GM21786 (cell line): ENCODE data around the gene SH2D4B.

Experiments
- ATAC-seq: cut with Tn5 transposase; IDR thresholded peaks from one replicate; pipeline ENCODE4 v1.9.1; 2021; ENCODE audit not compliant: unreplicated experiment

SH2D4B gene

DNA sequence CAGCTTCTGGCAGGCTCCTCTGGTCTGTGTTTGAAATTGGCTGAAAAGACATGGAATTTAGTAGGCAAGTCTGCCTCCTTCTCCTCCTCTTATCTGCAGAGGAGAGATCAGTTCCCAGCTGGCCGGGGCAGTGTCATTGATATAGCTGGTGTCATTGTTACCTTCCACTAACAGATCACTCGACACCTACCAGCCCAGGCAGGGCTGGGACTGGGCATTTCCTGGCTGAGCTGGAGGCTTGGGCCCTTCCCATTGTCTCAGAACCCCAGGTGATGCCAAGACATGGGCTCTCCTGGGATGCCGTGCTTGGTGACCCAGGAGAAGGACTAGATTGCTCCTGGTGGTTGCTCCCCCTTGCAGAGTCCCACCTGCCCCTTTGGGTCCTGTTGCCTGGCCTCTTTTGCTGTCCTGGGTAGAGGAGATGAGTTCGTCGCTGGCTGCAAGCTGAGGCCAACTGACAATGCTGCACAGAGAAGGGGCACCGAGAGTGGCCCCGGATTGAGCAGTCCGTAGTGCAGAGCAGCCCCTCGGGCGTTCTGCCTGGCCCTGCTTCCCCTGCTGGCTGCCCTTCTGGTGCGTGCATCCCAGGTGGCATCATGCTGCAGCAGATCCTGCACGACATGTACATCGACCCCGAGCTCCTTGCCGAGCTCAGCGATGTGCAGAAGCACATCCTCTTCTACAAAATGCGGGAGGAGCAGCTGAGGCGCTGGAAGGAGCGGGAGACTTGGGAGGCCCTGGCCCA, at the start of gene SH2D4B:
Gene SH2D4B, plus strand, starts transcription at position 167 of the 745 bp plus-strand sequence. Its CDS starts 430 bp downstream, at position 597.
- no peak for ATAC-seq

DNA sequence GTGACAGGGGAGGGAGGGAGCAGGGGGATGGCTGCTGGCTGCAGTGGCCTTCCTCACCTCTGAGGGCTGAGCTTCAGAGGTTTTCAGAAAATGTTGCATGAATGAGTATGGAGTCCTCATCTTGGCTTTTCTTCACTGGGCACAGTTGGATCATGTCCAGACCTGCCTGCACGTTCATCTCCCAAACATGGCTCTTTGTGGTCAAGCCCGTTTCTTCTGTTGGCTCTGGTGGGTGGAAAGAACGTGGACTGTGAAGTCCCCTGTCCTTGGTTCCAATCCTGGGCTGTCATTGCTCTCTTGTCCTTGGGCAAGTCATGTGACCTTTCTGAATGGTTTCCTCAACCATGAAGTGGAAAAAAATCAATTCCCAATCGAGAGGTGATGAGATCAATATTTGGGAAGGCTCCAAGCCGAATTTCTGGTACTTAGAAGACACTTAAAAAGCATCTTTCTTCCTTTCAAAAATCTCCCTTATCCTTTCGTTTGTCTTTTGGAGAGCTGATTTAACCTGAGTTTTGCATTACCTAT, 49.1 kb upstream of the SH2D4B start:
- no peak for ATAC-seq

DNA sequence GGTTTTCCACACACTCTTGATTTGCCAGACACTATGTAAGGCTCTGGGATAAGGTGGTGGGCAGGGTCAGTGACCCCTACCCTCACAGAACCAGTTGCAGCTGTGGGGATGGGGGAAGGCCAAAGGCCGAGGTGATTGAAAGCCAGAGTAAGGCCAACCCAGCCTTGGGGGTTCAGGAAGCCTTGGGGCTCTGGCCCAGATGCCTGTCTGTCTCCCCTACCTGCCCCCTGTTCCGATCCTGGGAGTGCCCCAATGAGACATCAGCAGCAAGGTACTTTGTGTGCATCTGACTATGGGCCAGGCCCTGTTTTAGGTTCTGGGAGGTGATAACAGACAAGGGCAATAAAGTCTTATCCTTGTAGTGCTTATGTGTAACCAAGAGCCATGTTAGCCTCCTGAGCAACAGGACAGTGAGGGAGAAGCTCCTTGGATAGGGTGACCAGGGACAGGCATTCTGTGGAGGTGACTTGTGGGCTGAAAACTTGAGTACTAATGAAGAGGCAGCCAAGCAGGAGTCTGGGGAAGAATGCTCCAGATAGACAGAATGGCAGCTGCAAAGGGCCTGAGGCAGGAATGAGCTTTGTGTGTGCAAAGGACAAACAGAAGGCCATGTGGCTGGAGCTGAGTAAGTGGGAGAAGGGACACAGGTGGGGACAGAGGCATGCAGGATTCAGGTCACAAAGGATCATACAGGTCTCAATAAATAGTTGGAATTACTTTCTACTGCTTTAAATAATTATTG, 48.2 kb upstream of the SH2D4B start:
- ATAC-seq: no peak

DNA sequence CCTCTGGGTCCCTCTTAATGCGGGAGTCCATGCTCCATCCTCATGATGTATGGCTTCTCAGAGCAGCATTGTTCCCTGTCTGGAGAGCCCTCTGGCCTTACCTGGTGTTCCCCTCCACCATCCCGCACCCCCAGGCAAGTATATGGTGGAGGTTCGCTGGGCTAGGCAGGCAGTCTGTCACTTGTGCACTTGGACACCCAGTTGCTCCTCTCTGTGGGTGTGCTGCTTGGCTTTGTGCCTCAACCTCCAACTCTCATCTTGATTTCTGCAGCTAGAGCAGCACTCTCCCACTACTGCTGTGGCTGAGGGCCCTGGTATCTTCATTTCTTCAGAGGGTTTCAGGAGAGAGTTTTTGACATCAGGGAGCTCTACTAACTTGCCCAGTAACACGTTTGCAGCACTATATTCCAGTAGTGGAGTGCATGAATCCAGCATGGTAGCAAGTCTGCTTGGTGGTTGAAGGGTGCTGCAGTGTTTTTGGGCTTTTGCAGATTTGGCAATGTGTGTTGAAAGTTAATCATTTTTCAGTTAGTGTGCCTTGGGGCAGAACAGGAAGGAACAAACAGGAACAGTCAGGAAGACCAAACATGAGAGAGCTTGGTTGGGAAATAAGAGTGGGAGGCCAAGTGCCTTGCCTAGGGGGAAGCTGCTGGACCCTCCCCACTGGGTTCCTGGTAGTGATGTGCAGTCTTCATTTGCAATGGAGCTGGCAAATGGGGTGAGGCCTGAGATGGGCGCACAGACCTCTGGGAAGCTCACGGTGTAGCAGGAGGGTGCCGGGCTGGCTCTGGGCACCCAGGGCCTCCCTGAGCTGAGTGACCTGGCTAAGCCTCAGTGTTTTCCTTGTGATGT, 46.2 kb upstream of the SH2D4B start:
- no peak for ATAC-seq

DNA sequence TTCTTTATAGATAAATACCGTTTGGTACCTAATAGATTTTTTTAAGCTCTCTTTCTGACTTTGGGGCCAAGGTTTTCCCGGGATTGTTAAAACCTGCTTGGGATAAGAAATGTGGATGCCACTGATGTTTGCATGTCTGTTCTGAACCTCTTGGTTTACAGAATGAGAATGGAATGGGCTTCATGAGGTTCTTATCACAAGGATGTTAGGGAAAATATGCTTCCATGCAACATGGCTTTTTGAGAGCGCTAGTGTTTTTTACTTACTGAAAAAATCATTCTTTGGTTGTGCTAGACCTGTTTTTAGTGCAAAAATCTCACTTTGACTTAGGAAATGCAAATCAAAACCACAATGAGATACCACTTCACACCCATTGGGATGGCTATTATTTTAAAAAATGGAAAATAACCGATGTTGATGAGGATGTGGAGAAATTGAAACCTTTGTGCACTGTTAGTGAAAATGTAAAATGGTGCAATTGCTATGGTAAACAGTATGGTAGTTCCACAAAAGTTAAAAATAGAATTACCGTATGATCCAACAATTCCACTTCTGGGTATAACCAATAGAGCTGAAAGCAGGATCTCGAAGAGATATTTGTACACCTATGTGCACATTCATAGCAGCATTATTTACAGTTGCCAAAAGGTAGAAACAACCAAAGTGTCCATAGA, 44.7 kb upstream of the SH2D4B start:
- ATAC-seq: peak; percentile 21

DNA sequence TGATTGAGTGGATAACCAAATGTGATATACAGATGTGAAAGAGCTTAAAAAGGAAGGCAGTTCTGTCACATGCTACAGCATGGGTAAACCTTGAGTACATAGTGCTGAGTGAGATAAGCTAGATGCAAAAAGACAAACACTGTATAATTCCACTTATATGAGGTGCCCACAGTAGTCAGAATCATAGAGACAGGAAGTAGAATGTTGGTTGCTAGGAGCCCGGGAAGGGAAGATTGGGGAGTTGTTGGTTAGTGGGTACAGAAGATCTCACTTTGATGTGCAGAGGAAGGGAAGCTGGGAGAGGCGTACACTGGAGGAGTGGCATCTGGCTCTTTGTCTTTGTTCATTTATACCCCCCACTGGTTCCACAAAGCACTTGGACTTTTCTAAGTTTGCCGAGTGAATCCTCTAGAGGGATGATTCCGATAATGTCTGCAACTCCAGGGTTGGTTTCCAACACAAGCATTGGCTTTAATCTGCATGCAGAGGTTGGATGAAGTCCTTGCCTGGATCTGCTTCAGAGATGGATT, 44.1 kb upstream of the SH2D4B start:
- ATAC-seq: peak; percentile 56

DNA sequence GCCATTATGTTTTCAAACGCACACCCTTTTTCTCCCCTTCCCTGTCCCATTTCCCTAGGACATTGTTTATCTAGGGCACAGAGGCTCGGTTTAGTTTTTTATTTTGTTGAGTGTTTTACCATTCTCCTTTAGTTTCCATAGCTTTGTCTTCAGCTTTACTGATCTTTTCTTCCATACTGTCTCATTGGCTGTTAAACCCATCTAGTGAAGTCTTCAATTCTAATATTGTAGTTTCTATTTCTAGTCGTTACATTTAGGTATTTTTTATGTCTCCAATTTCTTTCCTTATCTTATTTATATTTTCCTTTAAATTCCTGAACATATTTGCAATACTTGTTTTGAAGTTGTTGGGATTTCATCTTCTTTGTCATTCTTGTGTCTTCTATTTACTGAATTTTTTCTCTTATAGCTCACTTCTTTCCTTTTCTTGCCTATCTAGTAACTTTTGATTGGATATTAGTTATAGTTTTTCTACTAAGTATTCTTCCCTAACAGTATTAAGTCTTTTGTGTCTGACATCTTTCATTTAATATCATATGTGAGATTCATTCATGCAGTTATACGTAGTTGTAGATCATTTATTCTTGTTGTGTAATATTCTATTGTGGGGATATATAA, 41.0 kb upstream of the SH2D4B start:
- no peak for ATAC-seq

DNA sequence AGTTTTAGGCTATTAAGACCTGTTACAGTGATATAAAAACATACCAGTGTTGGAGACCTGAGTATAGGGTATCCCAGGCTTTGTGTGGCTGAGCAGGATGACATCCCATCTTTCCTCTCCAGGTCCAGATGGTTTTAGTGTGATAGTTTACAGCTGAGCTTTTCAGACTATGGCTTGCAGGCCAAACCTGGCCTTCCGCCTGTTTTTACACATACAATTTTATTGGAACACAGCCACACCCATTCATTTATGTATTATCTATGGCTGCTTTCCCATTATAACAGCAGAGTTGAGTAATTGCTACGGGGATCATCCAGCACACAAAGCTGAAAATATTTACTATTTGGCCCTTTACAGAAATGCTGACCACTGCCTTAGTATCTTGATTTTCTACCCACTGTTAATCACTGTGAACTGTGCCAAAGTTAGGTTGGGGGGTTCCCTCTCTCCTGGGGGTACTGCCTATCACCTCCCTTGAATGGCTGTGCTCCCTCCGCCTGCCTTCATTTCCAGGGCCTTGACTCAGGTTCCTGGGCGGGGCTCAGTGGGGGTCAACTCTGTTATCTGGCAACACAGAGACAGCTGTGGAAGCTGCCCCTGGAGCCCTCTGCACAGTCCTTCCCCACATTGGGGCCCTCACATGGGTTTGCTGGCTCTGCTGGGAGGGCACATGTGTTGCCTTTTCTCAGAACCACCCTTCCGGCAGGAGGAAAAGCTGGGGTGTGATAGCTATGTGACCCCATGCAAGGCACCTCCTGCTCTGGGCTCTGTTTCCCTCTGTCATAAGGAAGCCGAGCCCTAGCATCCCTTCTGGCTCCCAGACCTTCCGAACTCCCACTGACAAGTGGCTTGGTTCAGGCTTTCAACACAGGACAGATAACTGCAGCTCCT, 40.3 kb upstream of the SH2D4B start:
- no peak for ATAC-seq

DNA sequence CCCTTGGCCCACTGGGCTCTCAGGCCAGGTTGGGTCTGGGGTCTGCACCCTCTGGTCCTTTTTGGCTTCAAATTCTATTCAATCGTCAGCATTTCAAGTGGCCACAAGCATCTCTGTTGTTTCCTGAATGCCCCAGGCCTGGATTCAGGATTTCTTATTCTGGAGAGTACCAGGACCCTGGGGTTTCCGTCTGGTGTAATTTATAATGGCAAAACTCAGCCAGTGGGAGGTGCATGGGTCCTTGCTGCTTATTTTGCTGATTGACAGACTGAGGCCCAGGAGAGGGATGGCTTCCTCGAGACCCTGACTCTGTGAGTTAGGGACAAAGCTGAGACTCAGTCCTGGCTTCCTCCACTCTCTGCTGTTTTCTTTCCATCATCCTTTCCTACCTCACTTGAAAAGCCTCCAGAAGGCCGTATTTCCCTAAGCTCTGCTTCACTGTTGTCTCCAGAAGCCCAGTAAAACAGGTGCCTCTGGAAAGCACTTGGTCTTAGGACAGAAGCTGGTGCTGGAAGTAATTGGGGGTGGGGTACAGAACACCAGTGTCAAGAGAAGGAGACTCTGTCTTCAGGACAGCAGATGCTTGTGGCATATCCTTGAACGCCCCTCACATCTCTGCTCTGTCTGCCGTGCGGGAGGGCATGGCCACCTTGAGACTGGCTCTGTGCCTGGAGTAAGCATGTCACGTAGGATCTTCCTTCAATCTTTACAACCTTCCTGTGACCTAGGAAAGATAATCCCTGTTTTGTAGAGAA, 39.4 kb upstream of the SH2D4B start:
- ATAC-seq: no peak

DNA sequence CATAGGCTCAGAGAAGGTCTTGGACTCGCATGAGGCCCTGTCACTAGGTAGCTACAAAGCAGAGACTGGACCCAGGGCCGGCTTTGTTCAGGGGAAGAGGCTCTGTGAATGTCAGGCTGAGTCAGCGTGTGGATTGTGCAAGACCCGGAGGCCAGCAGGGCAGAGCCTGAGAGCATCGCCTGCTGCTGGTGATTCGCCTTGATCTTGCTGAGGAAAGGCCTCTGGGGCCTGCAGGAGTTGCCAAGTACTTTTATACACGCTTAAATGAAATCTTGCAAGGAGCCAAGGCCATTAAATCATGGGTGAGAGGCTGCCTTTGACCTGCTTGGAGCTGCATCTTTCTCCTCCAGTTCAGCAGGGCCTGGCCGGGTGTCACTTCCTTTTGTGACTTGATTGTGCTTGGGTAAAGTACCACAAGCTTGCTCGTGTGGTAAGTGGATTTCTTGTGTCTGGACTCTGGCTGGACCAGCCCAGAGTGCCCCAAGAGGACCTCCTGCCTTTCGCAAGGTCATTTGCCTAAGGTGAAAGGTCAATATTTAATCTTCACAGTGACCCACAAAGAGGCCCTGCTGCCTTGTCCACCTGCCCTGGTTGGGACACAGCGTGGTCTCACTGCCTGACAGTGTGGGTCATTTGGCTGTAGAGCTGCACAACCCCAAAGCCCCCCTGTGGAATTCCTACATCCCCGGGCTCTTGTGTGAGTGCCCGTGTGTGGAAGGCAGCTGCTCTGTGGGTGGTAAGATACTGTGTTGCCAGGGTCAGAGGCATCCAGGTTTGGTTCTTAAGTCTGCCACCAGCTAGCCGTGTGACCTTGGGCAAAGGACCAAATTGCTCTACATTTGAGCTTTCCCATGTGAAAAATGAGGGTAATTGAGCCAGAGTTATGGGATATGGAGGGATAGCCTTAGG, 38.6 kb upstream of the SH2D4B start:
- peak; percentile 31 for ATAC-seq

DNA sequence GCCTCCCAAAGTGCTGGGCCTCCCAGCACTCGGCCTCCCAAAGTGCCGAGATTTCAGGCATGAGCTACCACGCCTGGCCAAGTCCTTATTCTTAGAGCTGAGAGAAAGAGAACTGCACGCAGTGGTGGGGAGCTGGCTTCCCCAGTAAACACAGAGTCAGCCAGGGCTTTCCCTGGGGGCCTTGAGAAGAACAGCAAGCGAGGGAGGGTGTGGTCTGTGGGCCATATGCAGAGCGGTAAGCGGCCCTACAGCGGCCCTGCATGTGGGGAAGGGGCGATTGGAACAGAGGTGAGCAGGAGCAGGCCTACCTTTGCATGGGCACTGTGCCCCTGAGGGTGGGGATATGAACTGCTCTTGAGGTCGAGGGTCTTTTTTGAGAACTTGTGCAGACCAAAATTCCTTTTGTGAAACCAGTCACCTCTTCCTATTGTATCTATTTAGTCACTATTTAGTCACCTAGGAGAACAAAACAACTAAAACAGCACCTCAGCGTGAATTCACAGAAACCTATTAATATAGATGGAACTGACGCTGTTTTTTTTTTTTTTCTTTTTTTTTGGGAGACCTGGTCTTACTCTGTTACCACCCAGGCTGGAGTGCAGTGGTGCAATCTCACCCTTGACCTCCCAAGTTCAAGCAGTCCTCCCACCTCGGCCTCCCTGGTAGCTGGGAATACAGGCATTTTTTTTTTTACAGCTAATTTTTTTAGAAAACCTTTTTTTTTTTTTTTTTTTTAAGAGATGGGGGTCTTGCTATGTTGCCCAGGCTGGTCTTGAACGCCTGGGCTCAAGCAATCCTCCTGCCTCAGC, 36.9 kb upstream of the SH2D4B start:
- ATAC-seq: peak; percentile 73

DNA sequence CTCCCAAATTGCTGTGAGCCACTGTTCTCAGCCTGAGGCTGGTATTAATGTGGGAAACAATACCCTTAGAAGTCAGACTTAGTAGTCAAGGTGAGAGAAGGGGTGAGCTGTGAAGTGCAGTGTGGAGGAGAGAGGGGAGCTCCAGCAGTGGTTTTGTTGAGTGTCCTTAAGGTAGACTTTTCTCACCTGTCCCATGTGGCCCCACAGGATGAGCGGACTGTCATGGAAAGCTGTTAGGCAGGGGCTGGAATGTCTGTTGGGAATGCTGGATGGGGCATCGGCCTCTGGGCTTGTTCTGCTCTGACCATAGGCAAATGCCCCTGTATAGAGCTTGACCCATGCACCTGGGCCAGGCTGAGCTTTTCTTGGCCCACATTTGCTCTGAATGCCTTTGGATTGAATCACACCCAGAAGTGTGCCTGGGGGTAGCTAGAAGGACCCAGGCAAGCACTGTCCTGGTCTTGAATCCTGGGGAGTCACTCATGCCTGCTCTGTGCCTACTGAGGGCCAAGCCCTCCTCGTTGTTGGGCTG, 36.3 kb upstream of the SH2D4B start:
- no peak for ATAC-seq

DNA sequence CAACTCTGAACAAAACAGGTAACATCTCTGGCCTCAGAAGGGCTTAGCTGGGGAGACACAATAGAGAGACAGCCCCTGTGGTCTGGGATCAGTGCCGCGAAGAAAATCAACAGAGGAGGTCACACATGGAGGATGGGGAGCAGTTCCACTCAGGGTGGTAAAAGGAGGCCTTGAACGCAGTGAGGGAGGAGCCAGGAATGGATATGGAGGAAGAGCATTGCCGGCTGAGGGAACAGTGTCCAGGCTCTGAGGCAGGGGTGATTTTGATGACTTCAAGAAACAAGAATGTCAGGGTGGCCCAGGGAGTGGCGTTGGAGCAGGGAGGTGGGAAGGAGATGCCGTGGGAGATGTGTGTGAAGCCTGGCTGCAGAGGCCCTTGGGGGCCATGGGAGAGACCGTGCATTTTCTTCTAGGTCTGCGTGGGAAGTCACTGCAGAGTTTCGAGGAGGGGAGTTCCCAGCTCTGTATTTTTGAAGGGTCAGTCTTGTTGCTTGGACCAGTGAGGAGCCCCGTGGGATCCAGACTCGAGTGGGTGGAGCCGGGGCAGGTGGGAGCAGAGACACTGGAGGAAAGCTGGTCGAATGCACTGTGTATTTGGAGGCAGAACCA, 35.7 kb upstream of the SH2D4B start:
- ATAC-seq: no peak

DNA sequence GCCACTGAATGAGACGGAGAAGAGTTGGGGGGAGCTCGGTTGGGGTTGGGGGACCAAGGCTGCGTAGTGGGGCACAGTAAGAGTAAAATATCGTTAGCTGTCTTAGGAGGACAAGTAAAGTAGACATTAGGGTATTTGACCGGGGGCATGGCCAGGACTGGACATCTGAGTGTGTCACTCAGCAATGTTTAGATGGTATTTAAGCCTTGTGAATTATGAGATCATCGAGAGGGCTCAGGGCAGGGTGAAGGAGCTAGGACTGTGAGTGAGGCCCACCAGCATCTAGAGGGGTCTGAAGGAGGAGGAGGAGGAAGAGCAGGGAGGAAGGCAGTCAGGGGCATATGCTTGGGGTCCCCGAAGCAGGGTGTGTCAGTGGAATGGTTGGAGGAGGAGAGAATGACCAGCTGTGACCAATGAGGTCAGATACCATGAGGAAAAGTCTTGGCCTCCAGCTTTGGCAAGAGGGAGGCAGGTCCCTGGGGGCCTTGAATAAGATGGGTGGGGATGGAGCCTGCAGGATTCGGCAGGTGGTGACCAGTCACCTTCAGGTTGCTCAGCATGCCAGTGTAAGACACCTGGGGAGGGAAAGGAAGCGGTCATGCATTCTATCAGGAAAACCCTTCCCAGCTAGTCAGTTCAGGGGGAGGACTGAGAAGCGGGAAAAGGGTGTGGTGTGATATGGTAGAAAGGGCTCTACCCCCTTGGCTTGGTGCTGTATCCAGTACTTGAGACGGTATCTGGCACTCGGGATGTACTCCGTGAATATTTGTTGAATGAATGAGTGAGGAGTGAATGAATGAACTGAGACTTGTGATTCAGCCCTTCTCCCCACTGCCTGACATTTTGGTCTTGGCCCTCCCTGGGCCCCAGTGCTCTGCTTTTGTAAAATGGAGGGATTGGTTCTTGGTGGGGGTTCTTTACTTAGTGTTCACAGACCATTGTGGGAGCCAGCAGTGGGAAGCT, 34.8 kb upstream of the SH2D4B start:
- no peak for ATAC-seq
